ENCODE data around the gene INPP5D.

DNA sequence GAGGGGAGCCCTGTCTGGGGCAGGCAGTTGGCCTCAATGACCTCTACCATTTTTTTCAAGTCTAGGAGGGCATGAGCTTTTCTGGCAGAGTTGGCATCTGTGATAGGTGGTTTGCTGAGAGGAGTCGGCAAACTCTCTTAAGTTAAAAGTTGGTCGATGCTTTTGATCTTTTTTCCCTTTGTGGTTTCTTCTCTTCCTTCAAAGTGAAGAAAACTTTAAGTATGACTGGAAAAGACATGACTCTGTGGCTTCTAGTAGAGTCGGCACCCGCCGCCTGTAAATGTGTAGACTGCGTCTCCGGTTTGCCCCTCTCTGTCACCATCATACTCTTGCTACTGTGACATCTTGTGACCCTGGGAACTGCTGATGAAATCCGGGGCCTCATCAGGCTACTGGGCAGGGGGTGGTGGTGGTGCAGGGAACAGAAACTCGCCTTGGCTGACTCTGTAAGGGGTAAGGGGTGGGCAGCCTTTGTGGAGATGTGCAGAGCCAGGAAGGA lies 21.1 kb downstream of the INPP5D start:
- TF ChIP-seq EP300 (IDR thresholded peaks at IDR 0.05; ENCODE audit: low read depth) (no peak), POLR2AphosphoS5 (IDR thresholded peaks at IDR 0.05) (no peak), POLR2A (IDR thresholded peaks at IDR 0.05) (no peak)
- TF ChIP-seq, protein P1, sequence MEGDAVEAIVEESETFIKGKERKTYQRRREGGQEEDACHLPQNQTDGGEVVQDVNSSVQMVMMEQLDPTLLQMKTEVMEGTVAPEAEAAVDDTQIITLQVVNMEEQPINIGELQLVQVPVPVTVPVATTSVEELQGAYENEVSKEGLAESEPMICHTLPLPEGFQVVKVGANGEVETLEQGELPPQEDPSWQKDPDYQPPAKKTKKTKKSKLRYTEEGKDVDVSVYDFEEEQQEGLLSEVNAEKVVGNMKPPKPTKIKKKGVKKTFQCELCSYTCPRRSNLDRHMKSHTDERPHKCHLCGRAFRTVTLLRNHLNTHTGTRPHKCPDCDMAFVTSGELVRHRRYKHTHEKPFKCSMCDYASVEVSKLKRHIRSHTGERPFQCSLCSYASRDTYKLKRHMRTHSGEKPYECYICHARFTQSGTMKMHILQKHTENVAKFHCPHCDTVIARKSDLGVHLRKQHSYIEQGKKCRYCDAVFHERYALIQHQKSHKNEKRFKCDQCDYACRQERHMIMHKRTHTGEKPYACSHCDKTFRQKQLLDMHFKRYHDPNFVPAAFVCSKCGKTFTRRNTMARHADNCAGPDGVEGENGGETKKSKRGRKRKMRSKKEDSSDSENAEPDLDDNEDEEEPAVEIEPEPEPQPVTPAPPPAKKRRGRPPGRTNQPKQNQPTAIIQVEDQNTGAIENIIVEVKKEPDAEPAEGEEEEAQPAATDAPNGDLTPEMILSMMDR (IDR thresholded peaks at IDR 0.05), result no peak

All from transverse colon (tissue), 4 donors.